Fibroblast of the aortic adventitia (primary cell): ENCODE measurements around the gene KCNJ8. TPM values are rescaled to one million over a fixed set of nuclear protein-coding genes. Genes with fewer than 3 reads are reported as not detected.
A peak's percentile ranks its signal among the peaks of the same experiment; 100 is the strongest.
"Not testable (repeated sequence)": the region's sequence is repeated elsewhere in the genome, so short reads cannot be mapped to it uniquely, and the experiment has no call there.

Experiments used
- DNase-seq: peaks from one replicate; pipeline ENCODE4 v3.0.0-alpha.2; 2010; ENCODE audit warnings: low read depth
- H3K4me3 ChIP-seq: 2 replicates; pipeline ENCODE4 v1.5.1; 2011; ENCODE audit warnings: low read depth, mild to moderate bottlenecking, control low read depth, low read length, moderate library complexity
- total RNA-seq: library from RNA; depleted of rRNA; stranded (reverse); fragments of >200 nt; gene quantifications from 2 replicates; pipeline ENCODE4 v1.2.3, GENCODE V29; 2012; ENCODE audit warnings: low replicate concordance
- TF ChIP-seq, protein P1 (sequence below): IDR thresholded peaks from 2 replicates; pipeline ENCODE4 v1.5.1; 2011; ENCODE audit warnings: mild to moderate bottlenecking, low read length, control low read depth, inconsistent platforms; ENCODE audit not compliant: insufficient read depth

The KCNJ8 gene
- total RNA-seq, 1 donor, result 5.6 TPM

DNA sequence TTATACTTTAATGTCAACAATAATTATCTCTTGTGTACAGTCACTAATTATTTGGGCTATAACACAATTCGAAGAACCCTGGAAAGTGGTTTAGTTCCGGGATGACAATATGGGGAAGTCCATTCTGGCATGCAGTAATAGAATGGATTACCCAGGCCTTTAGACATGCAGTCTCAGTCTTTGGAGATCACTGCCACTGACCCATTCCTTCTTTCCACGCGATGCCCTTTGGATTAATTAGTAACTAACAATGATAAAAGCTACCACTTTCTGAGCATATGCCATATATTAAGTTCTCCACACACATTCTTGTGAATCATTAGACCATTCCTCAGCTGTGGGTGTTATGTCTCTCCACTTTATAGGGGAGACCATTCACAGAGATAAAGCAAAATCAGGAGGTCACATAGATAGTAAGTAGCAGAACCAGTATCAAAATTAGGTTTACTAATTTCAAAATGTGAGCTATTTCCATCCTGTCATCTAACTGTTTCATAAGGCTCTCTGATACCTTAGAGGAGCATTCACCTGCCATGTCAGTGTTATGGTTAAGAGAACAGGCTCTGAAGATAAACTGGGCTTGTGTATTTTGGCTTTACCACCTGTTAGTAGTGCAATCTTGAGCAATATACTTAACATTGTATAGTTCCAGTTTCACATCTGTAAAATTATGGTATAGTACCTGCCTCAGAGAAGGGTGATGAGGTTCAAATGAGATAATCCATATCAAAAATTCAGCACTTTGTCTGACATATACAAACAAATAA is 27.2 kb upstream of the KCNJ8 start:
- DNase-seq, result no peak
- TF ChIP-seq, protein P1, sequence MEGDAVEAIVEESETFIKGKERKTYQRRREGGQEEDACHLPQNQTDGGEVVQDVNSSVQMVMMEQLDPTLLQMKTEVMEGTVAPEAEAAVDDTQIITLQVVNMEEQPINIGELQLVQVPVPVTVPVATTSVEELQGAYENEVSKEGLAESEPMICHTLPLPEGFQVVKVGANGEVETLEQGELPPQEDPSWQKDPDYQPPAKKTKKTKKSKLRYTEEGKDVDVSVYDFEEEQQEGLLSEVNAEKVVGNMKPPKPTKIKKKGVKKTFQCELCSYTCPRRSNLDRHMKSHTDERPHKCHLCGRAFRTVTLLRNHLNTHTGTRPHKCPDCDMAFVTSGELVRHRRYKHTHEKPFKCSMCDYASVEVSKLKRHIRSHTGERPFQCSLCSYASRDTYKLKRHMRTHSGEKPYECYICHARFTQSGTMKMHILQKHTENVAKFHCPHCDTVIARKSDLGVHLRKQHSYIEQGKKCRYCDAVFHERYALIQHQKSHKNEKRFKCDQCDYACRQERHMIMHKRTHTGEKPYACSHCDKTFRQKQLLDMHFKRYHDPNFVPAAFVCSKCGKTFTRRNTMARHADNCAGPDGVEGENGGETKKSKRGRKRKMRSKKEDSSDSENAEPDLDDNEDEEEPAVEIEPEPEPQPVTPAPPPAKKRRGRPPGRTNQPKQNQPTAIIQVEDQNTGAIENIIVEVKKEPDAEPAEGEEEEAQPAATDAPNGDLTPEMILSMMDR, result no peak
- no peak overlapping the region for H3K4me3 ChIP-seq

DNA sequence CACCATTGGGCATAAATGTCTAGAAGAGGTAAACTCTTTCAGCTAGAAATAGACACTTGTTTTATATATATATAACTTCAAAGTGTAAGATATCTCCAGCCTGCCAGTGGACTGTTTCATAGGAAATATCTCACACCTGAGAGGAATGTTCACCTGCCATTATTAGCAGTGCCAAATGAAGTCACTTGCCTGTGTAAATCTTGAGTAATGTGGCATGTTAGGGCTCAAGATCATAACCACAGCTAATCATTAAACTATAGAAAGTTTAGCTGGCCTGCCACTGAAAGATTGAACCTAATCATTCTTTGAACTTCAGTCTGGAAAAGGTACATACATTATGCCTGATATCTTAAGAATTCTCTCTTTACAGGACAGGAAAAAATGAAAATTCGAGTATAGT is 25.5 kb upstream of the KCNJ8 start:
- TF ChIP-seq, protein P1, result no peak
- no peak overlapping the region for H3K4me3 ChIP-seq
- no peak for DNase-seq

DNA sequence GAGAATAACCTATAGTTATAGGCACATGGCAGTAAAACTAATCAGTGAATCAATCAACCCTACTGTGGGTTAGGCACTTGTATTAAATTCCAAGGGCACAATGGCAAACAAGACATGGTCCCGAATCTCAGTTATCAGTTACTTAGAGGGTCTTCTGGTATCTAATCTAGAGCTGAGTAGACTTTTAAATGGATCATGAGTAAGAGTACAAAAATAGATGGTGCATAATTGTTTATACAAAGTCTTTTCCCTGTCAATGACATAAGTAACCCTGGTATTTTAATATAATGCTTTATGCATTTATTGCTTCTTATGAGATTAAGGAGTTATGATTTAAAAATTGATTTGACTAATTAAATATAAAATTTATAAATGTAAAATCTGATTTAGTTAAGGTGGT is 23.0 kb upstream of the KCNJ8 start:
- TF ChIP-seq, protein P1, result no peak
- no peak overlapping the region for H3K4me3 ChIP-seq
- no peak for DNase-seq

DNA sequence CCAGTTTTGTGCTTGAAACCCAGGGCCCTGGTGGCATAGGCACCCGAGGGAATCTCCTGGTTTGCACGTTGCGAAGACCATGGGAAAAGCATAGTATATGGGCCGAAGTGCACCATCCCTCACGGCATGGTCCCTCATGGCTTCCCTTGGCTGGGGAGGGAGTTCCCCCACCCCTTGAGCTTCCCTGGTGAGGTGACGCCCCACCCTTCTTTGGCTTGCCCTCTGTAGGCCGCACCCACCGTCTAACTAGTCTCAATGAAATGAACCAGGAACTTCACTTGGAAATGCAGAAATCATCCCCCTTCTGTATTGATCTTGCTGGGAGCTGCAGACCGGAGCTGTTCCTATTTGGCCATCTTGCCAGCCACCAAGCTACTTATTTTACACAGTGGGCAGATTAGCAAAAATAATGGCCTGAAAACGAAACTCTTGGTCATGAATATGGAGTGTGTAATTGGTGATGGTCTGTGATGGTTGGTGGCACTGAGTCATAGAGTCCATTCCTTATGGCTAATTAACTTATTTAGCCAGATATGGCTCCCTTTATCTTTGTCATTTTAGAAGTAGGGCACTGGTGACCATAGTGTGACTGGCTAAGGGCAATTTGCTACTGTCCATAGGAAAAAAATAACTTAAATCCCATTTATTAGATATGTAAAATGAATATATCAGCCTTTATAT is 21.3 kb upstream of the KCNJ8 start:
- DNase-seq, result no peak
- TF ChIP-seq, protein P1, result no peak
- no peak overlapping the region for H3K4me3 ChIP-seq

DNA sequence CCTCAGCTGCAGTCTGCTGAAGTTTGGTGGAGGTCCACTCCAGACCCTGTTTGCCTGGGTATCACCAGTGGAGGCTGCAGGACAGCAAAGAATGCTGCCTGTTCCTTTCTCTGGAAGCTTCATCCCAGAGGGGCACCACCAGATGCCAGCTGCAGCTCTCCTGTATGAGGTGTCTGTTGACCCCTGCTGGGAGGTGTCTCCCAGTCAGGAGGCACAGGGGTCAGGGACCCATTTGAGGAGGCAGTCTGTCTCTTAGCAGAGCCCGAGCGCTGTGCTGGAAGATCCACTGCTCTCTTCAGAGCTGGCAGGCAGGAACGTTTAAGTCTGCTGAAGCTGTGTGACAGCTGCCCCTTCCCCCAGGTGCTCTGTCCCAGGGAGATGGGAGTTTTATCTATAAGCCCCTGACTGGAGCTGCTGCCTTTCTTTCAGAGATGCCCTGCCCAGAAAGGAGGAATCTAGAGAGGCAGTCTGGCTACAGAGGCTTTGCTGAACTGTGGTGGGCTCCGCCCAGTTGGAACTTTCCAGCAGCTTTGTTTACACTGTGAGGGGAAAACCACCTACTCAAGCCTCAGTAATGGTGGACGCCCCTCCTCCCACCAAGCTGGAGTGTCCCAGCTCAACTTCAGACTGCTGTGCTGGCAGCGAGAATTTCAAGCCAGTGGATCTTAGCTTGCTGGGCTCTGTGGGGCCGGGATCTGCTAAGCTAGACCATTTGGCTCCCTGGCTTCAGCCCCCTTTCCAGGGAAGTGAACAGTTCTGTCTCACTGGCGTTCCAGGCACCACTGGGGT is 20.5 kb upstream of the KCNJ8 start:
- not testable (repeated sequence) for DNase-seq, H3K4me3 ChIP-seq

DNA sequence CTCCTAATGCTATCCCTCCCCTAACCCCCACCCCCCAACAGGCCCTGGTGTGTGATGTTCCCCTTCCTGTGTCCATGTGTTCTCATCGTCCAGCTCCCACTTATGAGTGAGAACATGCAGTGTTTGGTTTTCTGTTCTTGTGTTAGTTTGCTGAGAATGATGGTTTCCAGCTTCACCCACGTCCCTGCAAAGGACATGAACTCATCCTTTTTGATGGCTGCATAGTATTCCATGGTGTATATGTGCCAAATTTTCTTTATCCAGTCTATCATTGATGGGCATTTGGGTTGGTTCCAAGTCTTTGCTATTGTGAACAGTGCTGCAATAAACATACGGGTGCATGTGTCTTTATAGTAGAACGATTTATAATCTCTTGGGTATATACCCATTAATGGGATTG is 15.2 kb upstream of the KCNJ8 start:
- DNase-seq, H3K4me3 ChIP-seq: not testable (repeated sequence)

DNA sequence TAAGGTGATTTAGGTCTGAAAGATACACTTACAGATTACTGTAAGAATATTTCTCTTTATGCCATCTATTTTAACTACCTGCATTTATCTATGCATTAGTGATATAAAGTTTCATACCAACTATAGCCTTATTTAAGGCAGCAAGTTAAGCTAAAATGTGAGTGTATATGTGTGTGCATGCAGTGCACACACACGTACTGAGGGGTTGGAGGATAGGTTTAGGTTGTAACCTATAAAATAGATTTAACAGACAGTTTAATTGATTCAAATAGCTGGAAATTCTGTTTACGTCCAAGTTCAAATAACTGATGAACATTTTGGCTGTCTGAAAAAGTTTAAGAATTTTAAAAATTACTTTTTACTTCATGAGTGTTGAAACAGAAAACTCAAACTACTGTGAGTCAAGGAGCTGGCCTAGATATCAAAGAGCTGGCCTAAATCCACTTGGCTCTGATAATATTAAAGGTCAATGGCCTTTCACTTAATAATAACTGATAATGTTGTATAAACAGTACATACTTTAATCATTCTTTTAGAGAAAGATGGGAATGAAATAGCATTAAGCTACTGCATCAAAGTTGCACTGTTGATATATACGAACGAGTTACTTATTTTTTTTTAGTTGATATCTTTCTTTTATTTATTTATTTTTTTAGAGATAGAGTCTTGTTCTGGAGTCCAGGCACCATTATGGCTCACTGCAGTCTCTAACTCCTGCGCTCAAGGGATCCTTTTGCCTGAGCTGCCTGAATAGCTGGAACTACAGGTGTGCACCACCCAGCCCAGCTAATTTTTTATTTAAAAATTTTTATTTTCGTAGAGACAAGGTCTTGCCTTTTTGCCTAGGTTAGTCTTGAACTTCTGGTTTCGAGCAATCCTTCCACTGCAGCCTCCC is 13.8 kb upstream of the KCNJ8 start:
- no peak overlapping the region for H3K4me3 ChIP-seq
- TF ChIP-seq, protein P1, result no peak
- DNase-seq, result peak; percentile 73
